HG03575 (cell line): ENCODE measurements around the gene EFNA5.
"Not testable (repeated sequence)": the region's sequence is repeated elsewhere in the genome, so short reads cannot be mapped to it uniquely, and the experiment has no call there.

Experiments used
- ATAC-seq: cut with Tn5 transposase; IDR thresholded peaks from one replicate; pipeline ENCODE4 v1.9.1; 2021; ENCODE audit not compliant: unreplicated experiment, insufficient number of reproducible peaks, low FRiP score; ENCODE audit errors: extremely low read depth

Gene EFNA5

DNA sequence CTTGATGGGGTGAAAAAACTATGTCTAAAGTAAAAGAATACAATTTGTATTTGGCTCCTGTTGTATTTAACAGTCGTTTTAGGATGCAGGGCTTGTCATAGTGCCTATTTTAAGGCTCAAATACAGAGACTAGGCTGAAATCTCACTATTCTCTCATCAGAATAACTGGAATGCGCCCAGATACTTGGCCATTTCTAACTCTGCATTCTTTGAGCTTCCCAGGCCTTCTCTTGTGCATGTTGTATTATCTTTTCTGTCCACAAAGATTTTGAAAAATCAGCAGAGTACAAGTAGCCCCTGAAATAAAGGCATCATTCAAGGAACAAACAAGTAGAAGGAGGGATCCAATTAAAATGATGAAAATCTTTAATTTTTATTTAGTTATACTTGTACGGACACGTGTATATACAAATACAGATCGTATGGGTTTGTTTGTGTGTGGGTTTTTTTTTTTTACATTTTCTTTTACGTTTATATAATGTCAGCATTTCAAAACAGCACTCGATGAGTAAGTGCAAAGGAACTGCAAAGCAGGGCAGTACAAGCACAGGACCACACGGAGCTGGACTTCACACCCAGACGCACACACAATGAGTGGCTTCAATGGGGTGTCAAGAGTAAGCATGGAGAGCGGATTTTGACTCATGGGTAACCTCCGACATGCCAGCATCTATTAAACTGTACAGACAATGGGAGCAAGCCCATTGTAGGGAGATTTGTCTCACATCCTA is 294.0 kb downstream of the EFNA5 start:
- ATAC-seq: no peak

- ATAC-seq: no peak
Observed at GRCh38 chr5:107373549-107374263, 297.0 kb downstream of the EFNA5 start.

- ATAC-seq: no peak
Observed at GRCh38 chr5:107372723-107373450, 297.9 kb downstream of the EFNA5 start.

GRCh38 chr5:107370396-107370968 is 300.3 kb downstream of the EFNA5 start:
- no peak for ATAC-seq

- ATAC-seq: no peak
Observed at GRCh38 chr5:107369622-107370021, 301.1 kb downstream of the EFNA5 start.

DNA sequence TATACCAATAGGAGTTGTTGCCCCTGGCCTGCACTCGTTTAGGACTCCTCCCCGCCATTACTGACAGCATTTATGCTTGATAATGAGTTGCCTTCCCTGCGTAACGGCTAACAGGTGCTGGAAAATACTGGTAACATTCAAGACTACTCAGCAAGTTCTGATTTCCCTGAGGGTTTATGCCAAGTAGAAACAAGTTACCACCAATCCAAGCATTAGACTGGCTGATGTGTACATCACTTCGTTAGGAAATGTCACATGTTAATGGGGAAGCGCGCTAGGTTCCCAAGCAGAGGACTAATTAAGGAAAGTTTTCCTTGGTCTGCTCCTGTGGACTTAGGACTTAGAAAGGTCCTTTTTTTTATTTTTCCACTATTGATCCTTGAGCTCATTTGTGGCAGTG is 302.1 kb downstream of the EFNA5 start:
- ATAC-seq: no peak

DNA sequence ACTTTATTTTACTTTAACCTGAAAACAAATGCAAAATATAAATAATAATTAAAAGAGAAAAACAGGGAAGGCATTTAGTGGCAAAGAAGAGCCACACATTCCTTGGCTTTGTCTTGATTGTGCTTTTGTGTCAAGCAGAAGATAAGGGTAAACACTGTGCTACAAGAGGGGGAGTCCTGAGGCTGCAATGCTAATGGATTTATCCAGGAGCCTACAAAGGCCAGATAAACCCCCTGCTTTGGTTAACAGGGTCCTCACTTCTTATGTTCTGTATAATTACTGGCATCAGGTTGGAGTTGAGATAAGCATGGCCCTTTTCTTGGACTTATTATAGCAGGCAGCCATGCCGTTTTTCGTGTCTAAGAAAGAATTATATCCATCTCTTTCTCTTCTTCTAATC is 302.8 kb downstream of the EFNA5 start:
- ATAC-seq: no peak

DNA sequence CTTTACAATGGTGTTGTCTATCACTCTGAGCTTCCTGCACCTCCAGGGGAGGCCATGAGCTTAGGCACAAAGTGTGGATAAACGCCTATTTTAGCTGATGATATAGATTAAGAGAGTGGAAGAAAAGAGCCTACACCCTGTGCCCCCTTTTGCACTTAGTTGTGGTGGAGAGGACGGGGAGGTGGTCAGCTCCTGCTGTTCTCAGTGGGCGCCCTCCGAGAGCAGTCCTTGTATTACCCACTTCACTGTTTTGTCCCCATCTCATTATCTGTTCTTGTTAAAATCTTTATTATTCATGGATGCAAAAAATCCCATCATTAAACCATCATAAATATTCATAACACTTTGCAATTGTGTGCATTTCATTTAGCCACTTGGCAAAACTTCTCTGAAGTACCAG is 303.3 kb downstream of the EFNA5 start:
- no peak for ATAC-seq

DNA sequence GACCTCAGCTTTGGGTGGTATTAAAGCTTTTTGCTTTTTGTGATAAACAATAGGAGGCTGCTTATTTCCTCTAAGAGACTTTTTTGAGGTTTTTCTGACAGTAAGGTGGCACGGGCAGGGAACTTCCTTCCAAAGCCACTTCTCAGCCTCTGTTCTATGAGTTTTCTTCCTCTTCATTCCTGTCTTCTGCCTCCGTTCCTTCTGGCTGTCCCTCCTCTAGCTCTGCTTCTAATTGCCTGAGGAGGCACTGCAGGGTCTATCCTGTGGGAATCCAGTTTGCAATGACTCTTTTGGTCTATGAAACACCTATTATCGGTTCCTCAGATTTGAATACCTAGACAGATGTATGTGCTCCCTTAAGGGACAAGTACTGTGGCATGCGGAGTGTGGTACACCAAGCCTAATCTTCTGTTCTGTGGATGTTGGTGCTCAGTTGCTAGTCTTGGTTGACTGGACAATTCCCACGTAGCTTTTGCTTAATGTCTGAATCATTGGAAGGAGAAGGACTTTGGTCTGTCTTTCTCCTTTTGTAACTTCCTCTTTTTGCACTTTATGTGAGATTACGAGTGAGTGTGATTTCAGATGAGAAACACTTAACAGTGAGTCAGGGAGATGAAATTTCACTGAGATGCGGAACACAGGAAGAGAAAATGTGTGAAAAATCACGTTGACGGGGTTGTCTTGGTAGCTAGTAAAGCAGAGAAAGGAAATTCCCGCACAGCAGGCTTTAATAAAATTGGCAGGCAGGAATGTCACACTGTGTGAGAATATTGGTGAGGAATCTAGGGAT is 305.2 kb downstream of the EFNA5 start:
- ATAC-seq: no peak

GRCh38 chr5:107364443-107365319 is 306.1 kb downstream of the EFNA5 start:
- no peak for ATAC-seq

GRCh38 chr5:107363768-107364167 is 307.0 kb downstream of the EFNA5 start:
- no peak for ATAC-seq

DNA sequence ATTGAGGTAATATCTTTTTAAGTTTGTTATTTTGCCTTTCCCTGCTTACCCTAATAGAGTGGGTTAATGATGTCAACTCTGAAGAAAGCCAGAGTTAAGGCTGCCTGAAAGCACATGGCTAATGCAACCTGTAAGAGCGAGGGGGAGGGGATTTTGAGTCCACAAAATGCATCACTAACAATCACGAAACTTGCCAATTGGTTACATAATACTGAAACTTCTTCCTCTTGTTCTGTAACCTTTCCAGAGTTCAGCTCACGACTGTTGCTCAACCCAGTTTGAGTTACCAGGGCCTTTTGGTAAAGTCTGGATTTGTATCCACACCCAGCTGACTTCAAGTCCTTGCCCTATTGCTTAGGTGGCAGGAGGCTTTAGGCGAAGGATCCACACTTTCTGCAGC is 308.8 kb downstream of the EFNA5 start:
- no peak for ATAC-seq

- no peak for ATAC-seq
Observed at GRCh38 chr5:107359916-107360234, 310.9 kb downstream of the EFNA5 start.

DNA sequence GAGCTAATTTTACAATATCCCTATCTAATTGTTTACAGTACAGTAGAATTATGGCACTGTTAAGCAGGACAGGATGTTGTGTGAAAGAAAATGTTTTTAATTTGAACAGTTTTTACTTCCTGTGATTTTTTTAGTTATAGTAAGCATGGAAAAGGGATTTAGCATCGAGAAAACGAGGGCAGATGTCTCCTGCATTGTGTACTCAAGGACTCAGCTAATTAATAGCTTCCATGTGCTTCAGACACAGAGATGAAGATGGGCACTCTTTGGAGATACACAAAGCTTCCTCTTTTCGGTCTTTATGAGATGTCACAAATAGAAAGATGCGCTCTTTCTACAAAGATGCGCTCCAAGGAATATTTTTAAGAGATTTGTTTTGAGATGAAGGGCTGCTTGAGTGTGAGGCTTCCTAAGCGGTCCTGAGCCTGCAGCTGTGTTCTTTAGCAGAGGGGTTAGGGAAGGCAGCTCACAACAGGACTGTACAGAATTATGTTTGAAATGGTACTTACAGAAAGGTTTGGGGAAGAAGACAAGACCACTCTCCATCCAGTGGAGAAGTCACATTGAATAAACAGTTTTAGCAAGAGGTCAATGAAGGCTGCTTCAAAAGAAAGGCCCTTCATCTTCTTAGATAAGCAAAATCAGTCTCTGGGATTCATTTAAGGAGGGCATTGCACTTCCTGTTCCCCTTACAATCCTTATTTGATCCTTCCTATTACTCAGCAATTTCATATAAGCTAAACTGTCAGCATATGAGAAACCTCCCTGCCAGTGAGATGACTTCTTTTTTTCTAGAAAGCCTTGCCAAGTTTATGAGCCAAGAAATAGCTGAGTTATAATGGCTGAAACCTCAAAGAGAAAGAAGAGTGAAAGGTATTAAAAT is 311.5 kb downstream of the EFNA5 start:
- ATAC-seq: no peak

- ATAC-seq: no peak
Observed at GRCh38 chr5:107356891-107357290, 313.8 kb downstream of the EFNA5 start.

DNA sequence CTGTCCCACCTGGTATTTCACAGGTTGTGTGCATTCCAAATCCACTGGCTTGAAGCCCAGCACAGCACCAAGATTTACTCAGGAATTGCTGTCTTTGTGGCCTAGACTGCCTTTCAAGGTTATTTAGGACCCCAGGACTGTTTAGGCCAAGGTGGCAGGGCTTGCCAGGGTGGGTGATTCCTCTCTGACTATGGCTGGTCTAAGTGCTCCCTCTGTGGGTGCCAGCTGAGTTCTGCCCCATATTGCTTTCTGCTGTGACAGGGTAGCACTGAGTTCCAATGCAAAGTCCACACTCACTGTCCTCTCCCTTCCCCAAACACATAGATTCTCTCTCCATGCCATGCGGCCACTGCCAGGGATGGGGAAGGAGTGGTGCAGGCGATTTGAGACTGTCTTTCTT is 318.2 kb downstream of the EFNA5 start:
- ATAC-seq: no peak

DNA sequence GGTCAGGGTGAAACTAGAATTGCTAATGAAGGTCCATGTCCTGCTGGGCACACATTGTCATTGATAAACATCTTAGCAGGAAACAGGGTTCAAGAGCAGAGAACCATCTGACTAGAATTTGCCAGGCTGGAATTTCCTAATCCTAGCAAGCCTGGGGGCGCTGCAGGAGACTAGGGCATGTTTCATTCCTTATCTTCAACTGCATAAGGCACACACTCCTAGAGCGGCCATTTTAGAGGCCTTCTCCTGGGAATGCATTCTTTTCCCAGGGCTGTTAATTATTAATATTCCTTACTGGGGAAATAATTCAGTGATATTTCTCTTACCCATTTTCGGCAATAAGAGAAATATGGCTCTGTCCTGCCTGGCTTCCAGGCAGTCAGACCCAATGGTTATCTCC is 324.2 kb downstream of the EFNA5 start:
- ATAC-seq: not testable (repeated sequence)
